Kidney epithelial cell (primary cell): ENCODE measurements around the gene ELOA. TPM values are rescaled to one million over a fixed set of nuclear protein-coding genes. Genes with fewer than 3 reads are reported as not detected.
A peak's percentile ranks its signal among the peaks of the same experiment; 100 is the strongest.
"Not testable (repeated sequence)": the region's sequence is repeated elsewhere in the genome, so short reads cannot be mapped to it uniquely, and the experiment has no call there.

Source experiments
- DNase-seq: peaks from one replicate; pipeline ENCODE4 v3.0.0-alpha.2; 2010; ENCODE audit warnings: low read depth
- H3K27me3 ChIP-seq: 2 replicates; pipeline ENCODE4 v1.6.0; 2011; ENCODE audit warnings: low read length; ENCODE audit not compliant: control insufficient read depth, insufficient read depth
- H3K36me3 ChIP-seq: 2 replicates; pipeline ENCODE4 v1.5.1; 2011; ENCODE audit warnings: low read length; ENCODE audit not compliant: control insufficient read depth, insufficient read depth
- H3K4me3 ChIP-seq: 2 replicates; pipeline ENCODE4 v1.5.1; 2011; ENCODE audit warnings: low read depth, mild to moderate bottlenecking, control low read depth, low read length
- total RNA-seq: library from RNA; depleted of rRNA; stranded (reverse); fragments of >200 nt; gene quantifications from 2 replicates; pipeline ENCODE4 v1.2.3, GENCODE V29; 2015
- TF ChIP-seq, protein P1 (sequence below): IDR thresholded peaks from 2 replicates; pipeline ENCODE4 v1.5.1; 2011; ENCODE audit warnings: mild to moderate bottlenecking, moderate library complexity, low read length, control low read depth, inconsistent platforms; ENCODE audit not compliant: insufficient read depth, poor library complexity, severe bottlenecking

ELOA gene
- total RNA-seq, 1 donor from 2014 or later, result 56.7 TPM

DNA sequence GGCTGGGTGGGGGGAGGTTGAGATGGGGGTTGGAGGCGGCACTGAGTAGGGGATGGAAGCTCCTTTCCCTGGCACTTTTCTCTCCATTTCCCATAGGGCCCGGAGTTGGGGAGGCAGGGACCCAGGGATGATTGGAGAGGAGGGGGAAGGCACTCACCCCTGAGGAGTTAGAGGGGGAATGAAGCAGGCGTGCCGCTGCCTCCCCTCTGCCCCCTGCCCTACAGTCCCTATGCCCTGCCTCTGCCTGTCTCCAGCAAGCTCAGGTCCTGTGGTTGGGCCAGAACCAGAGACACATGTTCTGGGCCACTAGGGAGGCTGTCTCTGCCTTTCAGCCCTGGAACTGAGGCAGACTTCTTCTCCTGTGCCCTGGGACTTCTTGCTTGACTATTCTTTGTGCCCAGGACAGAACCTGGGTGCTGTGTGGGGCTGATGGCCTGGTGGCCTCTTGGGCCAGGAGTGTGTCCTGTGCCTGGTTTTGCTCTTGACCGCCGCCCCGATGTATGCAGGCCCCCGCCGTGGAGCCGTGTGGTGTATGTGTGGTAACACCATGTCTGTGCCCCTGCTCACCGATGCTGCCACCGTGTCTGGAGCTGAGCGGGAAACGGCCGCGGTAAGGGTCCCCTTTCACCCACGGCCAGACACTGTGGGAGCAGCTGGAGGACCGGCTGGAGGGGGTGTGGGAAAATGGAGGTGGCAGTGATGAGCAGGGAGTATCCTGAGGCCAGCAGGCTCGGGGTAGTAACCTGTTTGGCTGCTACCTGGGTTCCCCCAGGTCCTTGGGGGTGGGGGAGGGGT, 49.1 kb downstream of the ELOA start:
- TF ChIP-seq, protein P1, sequence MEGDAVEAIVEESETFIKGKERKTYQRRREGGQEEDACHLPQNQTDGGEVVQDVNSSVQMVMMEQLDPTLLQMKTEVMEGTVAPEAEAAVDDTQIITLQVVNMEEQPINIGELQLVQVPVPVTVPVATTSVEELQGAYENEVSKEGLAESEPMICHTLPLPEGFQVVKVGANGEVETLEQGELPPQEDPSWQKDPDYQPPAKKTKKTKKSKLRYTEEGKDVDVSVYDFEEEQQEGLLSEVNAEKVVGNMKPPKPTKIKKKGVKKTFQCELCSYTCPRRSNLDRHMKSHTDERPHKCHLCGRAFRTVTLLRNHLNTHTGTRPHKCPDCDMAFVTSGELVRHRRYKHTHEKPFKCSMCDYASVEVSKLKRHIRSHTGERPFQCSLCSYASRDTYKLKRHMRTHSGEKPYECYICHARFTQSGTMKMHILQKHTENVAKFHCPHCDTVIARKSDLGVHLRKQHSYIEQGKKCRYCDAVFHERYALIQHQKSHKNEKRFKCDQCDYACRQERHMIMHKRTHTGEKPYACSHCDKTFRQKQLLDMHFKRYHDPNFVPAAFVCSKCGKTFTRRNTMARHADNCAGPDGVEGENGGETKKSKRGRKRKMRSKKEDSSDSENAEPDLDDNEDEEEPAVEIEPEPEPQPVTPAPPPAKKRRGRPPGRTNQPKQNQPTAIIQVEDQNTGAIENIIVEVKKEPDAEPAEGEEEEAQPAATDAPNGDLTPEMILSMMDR, result no peak
- Histone ChIP-seq H3K27me3 (no peaks in the 10 kb centered on the region), H3K4me3 (peak overlapping the region; percentile 90), H3K36me3 (peaks cover 6% of the 10 kb centered on the region)
- DNase-seq, result no peak

DNA sequence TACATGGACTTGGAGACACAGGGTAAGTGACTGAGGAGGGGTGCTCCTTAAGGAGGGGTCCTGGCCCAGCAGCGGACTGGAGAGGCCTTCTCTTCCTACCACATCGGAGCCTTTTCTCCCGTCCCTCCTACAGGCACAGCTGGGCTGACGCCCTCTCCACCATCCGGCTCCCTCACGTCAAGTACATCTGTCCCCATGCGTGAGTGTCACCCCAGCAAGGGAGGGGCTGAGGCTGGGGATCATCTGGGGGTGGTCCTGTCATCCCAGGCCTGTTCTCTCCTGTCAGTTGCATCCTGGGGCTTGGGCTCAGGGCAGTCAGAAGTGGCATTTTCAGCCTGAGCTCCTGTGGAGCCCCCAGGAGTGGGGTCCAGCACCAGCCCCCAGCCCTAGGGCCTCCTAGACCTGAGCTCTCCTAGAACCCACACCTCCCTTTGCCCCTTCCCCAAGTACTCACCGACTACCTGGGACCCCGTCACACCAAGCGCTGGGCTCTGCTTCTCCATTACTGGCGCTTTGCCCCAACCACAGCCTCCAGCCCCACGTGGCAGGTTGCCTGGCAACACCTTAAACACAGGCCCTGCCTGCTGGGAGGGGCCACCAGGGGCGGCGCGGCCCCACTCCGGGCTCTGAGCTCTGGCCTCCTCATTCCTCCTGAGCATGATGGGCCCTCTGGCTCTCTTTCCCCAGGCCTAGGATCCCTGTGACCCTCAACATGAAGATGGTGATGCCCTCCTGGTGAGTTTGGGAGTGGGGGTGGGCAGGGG, 49.9 kb downstream of the ELOA start:
- H3K27me3 ChIP-seq, result no peaks in the 10 kb centered on the region
- no peak for DNase-seq
- H3K4me3 ChIP-seq, result no peak overlapping the region
- peaks cover 5% of the 10 kb centered on the region for H3K36me3 ChIP-seq
- TF ChIP-seq, protein P1, result no peak

DNA sequence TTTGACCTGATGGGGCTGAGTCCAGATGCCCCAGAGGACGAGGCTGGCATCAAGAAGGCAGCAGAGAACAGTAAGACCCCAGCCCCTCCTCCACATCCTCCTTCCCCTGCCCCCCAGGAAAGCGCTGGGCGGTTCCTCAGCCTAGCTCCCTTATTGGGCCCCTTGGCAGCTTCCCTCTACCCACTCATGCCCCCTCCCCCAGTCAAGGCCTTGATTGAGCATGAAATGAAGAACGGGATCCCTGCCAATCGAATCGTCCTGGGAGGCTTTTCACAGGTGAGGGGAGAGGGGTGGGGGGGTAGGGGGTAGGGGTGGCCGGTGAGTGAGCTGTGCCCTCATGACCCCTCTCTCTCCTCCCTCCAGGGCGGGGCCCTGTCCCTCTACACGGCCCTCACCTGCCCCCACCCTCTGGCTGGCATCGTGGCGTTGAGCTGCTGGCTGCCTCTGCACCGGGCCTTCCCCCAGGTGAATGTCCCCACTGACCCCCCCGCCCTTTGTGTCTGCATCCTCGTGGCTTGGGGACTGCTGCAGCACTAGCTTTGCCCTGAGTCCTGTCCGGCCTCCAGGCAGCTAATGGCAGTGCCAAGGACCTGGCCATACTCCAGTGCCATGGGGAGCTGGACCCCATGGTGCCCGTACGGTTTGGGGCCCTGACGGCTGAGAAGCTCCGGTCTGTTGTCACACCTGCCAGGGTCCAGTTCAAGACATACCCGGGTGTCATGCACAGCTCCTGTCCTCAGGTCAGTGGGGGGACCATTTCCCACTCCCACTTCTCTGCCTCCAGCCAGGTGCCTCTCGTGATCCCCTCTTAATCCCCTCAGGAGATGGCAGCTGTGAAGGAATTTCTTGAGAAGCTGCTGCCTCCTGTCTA, 50.8 kb downstream of the ELOA start:
- H3K4me3 ChIP-seq, result no peak overlapping the region
- TF ChIP-seq, protein P1, result no peak
- no peaks in the 10 kb centered on the region for H3K27me3 ChIP-seq
- peaks cover 5% of the 10 kb centered on the region for H3K36me3 ChIP-seq
- no peak for DNase-seq

DNA sequence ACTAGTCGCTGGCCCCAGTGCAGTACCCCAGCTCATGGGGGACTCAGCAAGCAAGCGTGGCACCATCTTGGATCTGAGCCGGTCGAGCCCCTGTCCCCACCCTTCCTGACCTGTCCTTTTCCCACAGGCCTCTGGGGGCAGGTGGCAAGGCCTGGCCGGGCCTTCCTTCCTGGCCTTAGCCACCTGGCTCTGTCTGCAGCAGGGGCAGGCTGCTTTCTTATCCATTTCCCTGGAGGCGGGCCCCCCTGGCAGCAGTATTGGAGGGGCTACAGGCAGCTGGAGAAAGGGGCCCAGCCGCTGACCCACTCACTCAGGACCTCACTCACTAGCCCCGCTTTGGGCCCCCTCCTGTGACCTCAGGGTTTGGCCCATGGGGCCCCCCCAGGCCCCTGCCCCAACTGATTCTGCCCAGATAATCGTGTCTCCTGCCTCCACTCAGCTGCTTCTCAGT, 51.5 kb downstream of the ELOA start:
- DNase-seq, H3K27me3 ChIP-seq, H3K36me3 ChIP-seq, H3K4me3 ChIP-seq: not testable (repeated sequence)

DNA sequence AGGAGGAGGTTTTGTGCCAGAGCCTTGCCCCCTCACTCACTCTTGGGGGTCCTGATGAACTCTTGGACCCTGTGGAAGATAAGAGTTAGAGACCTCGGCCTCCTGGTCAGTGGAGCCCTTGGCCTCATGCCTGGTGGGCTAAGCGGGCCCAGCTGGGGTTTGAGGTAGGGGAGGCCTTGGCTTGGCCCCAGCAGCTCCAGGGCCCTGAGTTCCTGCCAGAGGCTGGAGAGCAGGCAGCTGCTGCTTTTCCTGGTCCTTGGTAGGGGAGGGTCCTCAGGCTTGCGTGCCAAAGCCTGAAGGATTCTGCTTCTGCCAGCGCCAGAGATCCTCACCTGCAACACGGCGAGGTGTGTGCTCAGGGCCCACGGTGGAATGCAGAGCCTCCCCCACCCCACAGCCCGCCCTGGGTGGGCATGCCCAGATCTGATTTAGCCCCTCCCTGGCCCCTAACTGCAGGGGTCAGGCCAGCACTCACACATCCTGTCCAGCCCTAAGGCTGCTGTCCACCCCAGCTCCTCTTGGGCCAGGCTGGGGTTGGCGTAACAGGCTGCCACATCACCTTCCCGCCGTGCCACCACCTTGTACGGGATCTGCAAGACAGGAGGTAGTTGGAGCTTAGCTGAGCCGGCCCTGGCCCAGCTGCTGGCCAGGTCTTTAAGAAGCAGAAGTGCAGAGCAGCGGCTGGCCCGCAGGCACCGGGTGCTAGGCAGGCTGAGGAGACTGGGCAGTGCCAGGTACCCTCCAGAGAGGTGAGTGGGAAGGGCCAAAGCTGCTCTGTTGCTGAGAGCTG, 52.6 kb downstream of the ELOA start:
- Histone ChIP-seq H3K27me3 (no peaks in the 10 kb centered on the region), H3K36me3 (peaks cover 5% of the 10 kb centered on the region), H3K4me3 (no peak overlapping the region)
- DNase-seq, result no peak
- TF ChIP-seq, protein P1, result no peak
